22Rv1 (cell line): Measurements from ENCODE around the gene ATXN7L3.

ENCODE experiments used
- CTCF ChIP-seq: fragments of 450-650 bp; IDR thresholded peaks from 2 replicates; pipeline ENCODE4 v1.5.1; 2017; ENCODE audit warnings: mild to moderate bottlenecking
- ZFX ChIP-seq: fragments of 450-650 bp; IDR thresholded peaks from 2 replicates; pipeline ENCODE4 v1.6.1; 2017; ENCODE audit warnings: antibody characterized with exemption, borderline replicate concordance

- TF ChIP-seq CTCF (peak; percentile 87), ZFX (no peak)
Observed at GRCh38 chr17:44203731-44204440, 4.2 kb upstream of the ATXN7L3 start.
